A549 (cell line): ENCODE results near the gene NCOA1.

ENCODE experiments used
- MAZ ChIP-seq: fragments of 150-350 bp; IDR thresholded peaks from 2 replicates; pipeline ENCODE4 v1.6.1; 2014; ENCODE audit warnings: antibody characterized with exemption, low read depth, low read length, borderline replicate concordance
- TF ChIP-seq, protein P1 (sequence below): fragments of >200 bp; sonication (Bioruptor Twin); formaldehyde crosslinking; IDR thresholded peaks from 3 replicates; pipeline ENCODE4 v1.5.1; 2016

DNA sequence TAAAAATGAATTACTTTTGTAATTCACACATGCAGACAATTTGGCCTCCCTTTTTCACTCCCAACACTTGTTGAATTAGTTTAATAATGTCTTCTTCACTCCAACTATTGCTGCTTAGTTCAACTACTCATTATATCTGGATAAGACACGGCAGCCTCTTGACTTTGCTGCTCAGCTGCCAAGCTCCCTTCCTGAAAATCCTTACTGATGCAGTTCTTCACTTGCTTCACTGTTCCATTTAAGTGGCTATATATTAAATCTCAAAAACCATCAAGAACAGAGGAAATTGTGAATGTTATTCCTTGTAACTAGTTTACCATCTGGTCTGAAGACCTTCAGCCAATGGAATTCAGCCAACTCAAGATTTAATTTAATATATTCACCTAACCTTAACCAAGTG is 127.1 kb downstream of the NCOA1 start:
- no peak for TF ChIP-seq MAZ
- TF ChIP-seq, protein P1, sequence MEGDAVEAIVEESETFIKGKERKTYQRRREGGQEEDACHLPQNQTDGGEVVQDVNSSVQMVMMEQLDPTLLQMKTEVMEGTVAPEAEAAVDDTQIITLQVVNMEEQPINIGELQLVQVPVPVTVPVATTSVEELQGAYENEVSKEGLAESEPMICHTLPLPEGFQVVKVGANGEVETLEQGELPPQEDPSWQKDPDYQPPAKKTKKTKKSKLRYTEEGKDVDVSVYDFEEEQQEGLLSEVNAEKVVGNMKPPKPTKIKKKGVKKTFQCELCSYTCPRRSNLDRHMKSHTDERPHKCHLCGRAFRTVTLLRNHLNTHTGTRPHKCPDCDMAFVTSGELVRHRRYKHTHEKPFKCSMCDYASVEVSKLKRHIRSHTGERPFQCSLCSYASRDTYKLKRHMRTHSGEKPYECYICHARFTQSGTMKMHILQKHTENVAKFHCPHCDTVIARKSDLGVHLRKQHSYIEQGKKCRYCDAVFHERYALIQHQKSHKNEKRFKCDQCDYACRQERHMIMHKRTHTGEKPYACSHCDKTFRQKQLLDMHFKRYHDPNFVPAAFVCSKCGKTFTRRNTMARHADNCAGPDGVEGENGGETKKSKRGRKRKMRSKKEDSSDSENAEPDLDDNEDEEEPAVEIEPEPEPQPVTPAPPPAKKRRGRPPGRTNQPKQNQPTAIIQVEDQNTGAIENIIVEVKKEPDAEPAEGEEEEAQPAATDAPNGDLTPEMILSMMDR: no peak
